ENCODE data around the gene TAGLN3.

The TAGLN3 gene

GRCh38 chr3:111955876-111956275, 42.8 kb upstream of the TAGLN3 start:
- H3K4me3 ChIP-seq (ENCODE audit: control insufficient read depth, low read depth, low read length): no peak overlapping the region
- no peak for DNase-seq (ENCODE audit: low read depth)
- no peak for TF ChIP-seq CTCF (IDR thresholded peaks at IDR 0.05; ENCODE audit: control insufficient read depth, insufficient read depth, low read depth, low read length, missing control alignments)

GRCh38 chr3:111956449-111956848, 42.3 kb upstream of the TAGLN3 start:
- H3K4me3 ChIP-seq (ENCODE audit: control insufficient read depth, low read depth, low read length): no peak overlapping the region
- TF ChIP-seq CTCF (IDR thresholded peaks at IDR 0.05; ENCODE audit: control insufficient read depth, insufficient read depth, low read depth, low read length, missing control alignments): no peak
- DNase-seq (ENCODE audit: low read depth): no peak

- H3K4me3 ChIP-seq (ENCODE audit: control insufficient read depth, low read depth, low read length): no peak overlapping the region
- DNase-seq (ENCODE audit: low read depth): no peak
These were observed 41.6 kb upstream of the TAGLN3 start for GRCh38 chr3:111956995-111957734.

GRCh38 chr3:111961461-111962164, 37.1 kb upstream of the TAGLN3 start:
- DNase-seq (ENCODE audit: low read depth): no peak
- no peak overlapping the region for H3K4me3 ChIP-seq (ENCODE audit: control insufficient read depth, low read depth, low read length)
- TF ChIP-seq CTCF (IDR thresholded peaks at IDR 0.05; ENCODE audit: control insufficient read depth, insufficient read depth, low read depth, low read length, missing control alignments): no peak

More at GRCh38 chr3:111956995-111957734, 41.6 kb upstream of the TAGLN3 start:
- TF ChIP-seq CTCF (IDR thresholded peaks at IDR 0.05; ENCODE audit: control insufficient read depth, insufficient read depth, low read depth, low read length, missing control alignments): no peak

GRCh38 chr3:111963424-111963823, 35.3 kb upstream of the TAGLN3 start:
- H3K4me3 ChIP-seq (ENCODE audit: control insufficient read depth, low read depth, low read length): no peak overlapping the region
- peak; percentile 52 for DNase-seq (ENCODE audit: low read depth)
- no peak for TF ChIP-seq CTCF (IDR thresholded peaks at IDR 0.05; ENCODE audit: control insufficient read depth, insufficient read depth, low read depth, low read length, missing control alignments)

- no peak for DNase-seq (ENCODE audit: low read depth)
- no peak overlapping the region for H3K4me3 ChIP-seq (ENCODE audit: control insufficient read depth, low read depth, low read length)
- no peak for TF ChIP-seq CTCF (IDR thresholded peaks at IDR 0.05; ENCODE audit: control insufficient read depth, insufficient read depth, low read depth, low read length, missing control alignments)
These were observed 33.2 kb upstream of the TAGLN3 start for GRCh38 chr3:111965484-111965883.
